CD4-positive, alpha-beta T cell treated with Interleukin-12 subunit alpha and Interleukin-12 subunit beta, for 1 hour (primary cell): ENCODE results near the gene SRP68.

Source experiments
- DNase-seq: peaks from one replicate; pipeline ENCODE4 v3.0.0-alpha.2; 2020

The SRP68 gene

GRCh38 chr17:76014100-76014924, 58.0 kb downstream of the SRP68 start:
- peak; percentile 81 for DNase-seq

- no peak for DNase-seq
These were observed 58.9 kb downstream of the SRP68 start for GRCh38 chr17:76013377-76013932.

GRCh38 chr17:76011951-76012350, 60.4 kb downstream of the SRP68 start:
- no peak for DNase-seq

GRCh38 chr17:76009969-76010661, 62.2 kb downstream of the SRP68 start:
- DNase-seq = no peak

DNA sequence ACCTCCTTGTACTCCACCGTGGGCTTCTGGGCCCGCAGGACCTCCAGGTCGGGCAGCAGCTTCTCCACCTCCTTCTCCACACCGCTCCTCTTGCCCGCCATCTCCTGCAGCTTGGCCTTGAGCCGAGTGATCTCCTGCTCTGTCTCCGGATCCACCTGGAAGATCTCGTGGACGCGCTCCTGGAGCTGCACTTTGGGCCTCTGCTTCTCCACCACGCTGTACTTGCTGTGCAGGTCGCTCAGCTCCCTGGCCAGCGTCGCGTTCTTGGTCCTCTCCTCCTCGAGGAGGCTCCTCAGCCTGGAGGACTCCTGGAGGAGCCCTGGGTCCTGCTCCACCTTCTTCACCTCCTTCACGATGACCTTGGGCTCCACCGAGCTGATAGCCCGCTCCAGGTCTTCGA, 62.9 kb downstream of the SRP68 start:
- no peak for DNase-seq

- no peak for DNase-seq
These were observed 63.5 kb downstream of the SRP68 start for GRCh38 chr17:76008630-76009425.

GRCh38 chr17:76008208-76008607, 64.1 kb downstream of the SRP68 start:
- no peak for DNase-seq

DNA sequence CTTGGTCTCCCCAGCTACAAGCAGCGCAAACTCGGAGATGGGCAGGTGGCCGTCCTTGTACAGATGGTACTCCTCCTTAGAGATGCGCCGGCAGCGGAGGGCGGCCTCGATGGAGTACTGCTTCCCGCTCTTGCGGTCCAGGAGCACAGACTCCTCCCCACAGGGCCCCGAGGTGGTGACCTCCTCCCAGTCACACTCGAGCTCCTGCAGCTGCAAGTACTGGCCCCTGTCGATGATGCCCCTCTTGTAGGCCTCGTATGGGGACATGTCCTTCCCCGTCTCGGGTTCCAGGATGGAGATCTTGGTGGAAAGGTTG, 64.5 kb downstream of the SRP68 start:
- no peak for DNase-seq

GRCh38 chr17:76007131-76007849, 65.0 kb downstream of the SRP68 start:
- no peak for DNase-seq

DNA sequence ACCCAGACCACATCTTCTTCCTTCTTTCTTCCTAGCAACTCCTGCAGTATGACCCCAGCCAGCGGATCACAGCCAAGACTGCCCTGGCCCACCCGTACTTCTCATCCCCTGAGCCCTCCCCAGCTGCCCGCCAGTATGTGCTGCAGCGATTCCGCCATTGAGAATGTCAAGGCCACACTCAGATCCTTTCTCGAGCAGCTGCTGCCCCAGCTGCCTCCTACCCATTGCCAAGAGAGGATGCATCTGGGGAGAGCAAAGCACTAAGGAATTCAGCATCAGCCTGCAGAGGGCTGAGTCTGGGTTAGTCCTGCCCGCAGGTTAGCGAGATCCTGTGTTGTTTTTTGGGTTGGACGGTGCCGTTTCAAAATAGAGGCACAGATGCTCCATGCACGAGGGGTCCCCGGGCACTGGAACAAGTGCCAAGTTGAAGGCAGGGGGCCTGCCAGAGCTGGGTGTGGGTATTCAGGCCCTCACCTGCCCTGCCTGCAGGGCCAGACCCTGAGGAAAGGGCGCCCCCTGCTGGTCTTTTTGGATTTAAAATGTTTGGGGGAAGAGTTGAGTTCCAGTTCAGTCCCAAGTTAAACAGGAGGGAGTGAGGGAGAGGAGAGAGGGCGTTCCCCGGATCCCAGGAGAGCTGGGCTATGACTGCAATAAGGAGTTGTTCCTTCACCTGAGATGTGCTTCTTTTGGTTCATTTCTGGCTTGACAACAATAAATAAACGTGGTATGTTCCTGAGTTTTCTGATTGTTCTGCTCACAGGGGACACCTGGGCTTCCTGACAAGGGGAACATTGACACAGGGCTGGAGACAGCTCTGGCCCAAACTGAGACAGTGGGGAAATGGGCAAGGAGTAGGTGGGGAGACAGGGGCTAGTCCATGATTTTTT, 66.8 kb downstream of the SRP68 start:
- DNase-seq = peak; percentile 79

DNA sequence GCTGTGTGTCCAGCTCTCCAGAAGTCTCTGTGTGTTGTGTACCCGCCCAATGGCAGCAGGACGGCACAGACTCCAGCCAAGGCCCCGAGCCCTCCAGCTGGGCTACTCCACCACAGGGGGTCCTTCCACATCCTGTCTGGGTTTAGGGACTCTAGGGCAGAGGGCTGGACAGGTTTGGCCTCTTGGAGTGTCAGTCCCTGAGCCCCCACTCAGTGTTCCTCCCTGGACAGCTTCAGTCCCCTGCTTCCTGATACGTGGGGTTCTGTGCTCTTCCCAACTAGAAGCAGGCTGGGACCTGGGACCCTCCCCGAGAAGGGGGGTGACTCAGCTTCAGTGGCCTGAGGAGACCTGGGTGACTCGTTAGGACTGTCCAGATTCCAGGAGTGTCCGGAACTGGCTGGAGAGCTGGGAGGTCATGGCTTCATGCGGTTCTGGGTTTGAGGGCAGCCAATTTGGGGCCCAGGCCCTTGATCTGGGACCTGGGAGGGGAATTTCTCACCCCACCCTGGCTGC, 67.5 kb downstream of the SRP68 start:
- no peak for DNase-seq

DNA sequence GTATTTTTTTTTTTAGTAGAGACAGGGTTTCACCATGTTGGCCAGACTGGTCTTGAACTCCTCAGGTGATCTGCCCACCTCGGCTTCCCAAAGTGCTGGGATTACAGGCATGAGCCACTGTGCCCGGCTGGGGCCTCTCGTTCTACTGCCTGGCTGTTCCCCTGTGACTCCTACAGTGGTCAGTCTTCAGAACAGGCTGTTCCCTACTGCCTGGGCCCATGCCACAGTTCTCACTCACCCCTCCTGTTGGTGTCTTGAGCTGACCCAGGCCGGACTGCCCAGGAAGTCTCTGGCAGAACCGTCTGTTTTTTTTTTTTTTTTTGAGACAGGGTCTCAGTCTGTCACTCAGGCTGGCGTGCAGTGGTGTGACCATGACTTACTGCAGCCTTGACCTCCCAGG, 68.4 kb downstream of the SRP68 start:
- DNase-seq = no peak

GRCh38 chr17:76002100-76002499, 70.2 kb downstream of the SRP68 start:
- no peak for DNase-seq

GRCh38 chr17:76000755-76001521, 71.4 kb downstream of the SRP68 start, which contains the start of gene CDK3:
Gene CDK3 (plus strand): TSS chr17:76000855. CDS start chr17:76001426, 571 bp downstream.
- DNase-seq = no peak

GRCh38 chr17:76000016-76000754, 72.1 kb downstream of the SRP68 start:
- DNase-seq = peak; percentile 60

DNA sequence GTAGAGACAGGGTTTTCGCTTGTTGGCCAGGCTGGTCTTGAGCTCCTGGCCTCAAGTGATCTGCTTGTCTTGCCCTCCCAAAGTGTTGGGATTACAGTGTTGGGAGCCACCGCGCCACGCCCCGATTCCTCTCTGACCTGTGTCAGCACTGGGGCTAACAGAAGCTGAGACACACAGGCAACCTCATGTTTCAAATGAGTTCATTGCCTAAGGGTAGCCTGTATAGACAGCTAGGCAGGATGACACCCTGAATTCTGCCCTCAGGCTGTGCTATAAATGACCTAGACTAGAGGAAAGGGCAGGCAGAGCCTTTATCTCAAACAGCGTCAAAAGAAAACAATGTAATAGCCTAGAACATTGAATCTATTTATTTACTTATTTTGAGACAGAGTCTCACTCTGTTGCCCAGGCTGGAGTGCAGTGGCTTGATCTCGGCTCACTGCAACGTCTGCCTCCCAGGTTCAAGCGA, 74.0 kb downstream of the SRP68 start:
- no peak for DNase-seq

DNA sequence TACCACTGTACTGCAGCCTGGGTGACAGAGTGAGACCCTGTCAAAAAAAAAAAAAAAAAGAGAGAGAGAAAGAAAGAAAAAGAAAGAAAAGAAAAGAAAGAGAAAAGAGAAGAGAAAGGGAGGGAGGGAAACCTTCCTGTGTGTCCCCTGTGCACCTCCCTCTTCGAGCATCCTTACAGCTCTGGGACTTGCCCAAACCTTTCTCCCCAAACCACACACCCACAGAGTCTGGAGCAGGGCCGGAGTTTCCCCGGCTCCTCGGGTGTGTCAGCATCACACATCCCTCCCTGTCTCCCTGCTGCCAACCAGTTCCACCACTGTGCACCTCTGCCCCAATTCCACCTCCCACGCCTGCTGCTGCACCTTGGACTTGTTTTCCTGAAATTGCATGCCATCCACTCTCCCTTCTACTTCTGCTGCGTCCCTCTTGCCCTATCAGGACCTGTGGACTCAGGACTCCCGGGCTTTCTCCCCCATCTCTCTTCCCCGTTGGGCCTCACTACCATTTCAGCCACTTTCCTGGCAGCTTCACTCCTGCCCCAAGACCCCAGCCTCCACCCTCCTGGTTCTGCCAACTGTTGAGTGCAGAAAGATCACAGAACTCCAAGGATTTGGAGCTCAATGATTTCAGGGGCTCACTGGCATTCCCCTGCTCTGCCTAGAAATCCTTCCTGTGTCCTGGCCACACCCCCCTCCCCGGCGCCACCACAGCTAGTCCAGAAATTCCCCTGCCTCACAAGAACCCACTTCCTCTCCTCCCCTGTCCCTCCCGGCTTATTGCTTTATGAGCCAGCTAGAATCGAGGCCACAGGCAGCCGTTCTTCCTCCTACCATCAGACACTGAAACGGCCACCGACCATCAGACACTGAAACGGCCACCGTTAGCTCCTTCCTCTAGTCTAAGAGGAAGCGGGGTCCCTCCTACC, 75.4 kb downstream of the SRP68 start:
- peak; percentile 53 for DNase-seq

GRCh38 chr17:75995385-75995925, 76.9 kb downstream of the SRP68 start:
- no peak for DNase-seq
